Smooth muscle cell of the coronary artery (primary cell): ENCODE measurements around the gene PDIA5. TPM values are rescaled to one million over a fixed set of nuclear protein-coding genes. Genes with fewer than 3 reads are reported as not detected.

Experiments used
- total RNA-seq: library from RNA; depleted of rRNA; stranded (reverse); fragments of >200 nt; gene quantifications from 2 replicates; pipeline ENCODE4 v1.2.3, GENCODE V29; 2014; ENCODE audit warnings: low replicate concordance

Gene PDIA5
- total RNA-seq: 37.2 and 63.0 TPM in 2 replicates

DNA sequence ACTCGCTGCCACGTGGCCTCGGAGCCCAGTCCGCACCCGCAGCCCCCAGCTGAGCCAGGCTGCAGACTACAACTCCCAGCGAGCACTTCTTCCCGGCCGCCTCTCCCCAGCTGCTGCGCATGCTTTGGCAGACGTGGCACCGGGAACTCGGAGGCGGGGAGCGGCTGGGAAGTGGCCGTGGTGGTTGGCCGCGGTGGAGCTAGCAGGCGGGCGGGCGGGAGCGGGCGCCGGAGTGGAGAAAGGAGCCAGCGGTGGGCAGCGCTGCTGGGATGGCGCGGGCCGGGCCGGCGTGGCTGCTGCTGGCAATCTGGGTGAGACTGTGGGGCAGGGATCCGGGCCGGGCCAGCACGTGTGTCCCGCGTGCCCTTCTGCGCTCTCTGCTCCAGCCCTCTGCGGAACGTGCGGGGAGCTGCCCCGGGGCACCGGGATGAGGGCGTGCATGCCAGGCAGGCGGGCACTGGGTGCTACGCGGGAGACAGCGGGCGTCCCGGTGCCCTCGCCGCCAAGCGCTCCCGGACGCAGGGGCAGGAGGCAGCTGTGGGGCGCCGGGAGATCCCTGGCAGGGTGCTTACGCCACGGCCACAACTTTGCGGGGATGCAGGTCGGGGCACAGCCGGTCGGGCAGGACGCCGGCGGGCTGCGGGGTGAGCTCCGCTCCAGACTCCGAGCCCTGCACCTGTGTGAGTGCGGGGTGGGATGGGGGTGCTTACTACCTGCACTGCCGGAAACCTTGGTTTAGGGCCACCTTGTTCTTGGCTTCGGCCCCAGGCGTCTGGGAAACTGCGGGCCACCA lies at the start of gene PDIA5:
PDIA5 (plus strand) TSS at position 130 of the 793 bp plus-strand sequence; CDS start at position 270, 140 bp downstream.

GRCh38 chr3:123027292-123028232 lies 39.3 kb upstream of the PDIA5 start, which contains the start of gene SEMA5B:
SEMA5B (minus strand) TSS chr3:123027763; CDS start chr3:122961263, 66,500 bp downstream.

GRCh38 chr3:123201557-123202427 lies 135.0 kb downstream of the PDIA5 start, which contains the start of gene SEC22A:
SEC22A (plus strand) TSS chr3:123201943; CDS start chr3:123209218, 7,275 bp downstream.

Other genes with a start within 250 kb of the PDIA5 start
- under 0.01 TPM in 1 of 2 replicates, not detected in the other for gene SEMA5B, start 39.3 kb upstream of the PDIA5 start, total RNA-seq
- 21.2 and 44.5 TPM in 2 replicates for gene SEC22A, start 134.9 kb downstream of the PDIA5 start, total RNA-seq